ENCODE results near the gene ROGDI. TPM values are rescaled to one million over a fixed set of nuclear protein-coding genes. Genes with fewer than 3 reads are reported as not detected.

ROGDI gene
- total and polyA plus RNA-seq, 9 donors = 8.5 to 17.0 (median 14.7) TPM

- H3K27ac ChIP-seq (ENCODE audit: low read length) = no peak overlapping the region
- peak overlapping the region; percentile 64 for H3K4me3 ChIP-seq (ENCODE audit: low read length)
- WGBS (ENCODE audit: insufficient coverage) = 55% methylated on average over 7 of the region's 7 CpGs
- H3K36me3 ChIP-seq (ENCODE audit: control insufficient read depth, insufficient read depth, low read length) = peaks cover 10% of the 10 kb centered on the region
- no peaks in the 10 kb centered on the region for H3K9me3 ChIP-seq (replicated peaks; ENCODE audit: control insufficient read depth, low read depth, low read length)
- no peaks in the 10 kb centered on the region for H3K27me3 ChIP-seq (ENCODE audit: control insufficient read depth, insufficient read depth, low read length)
- H3K4me1 ChIP-seq (ENCODE audit: control insufficient read depth, insufficient read depth, low read length) = peaks cover 29% of the 10 kb centered on the region
- no peak for DNase-seq
Observed at GRCh38 chr16:4769306-4769638, 33.2 kb downstream of the ROGDI start.

GRCh38 chr16:4768549-4769305, 33.7 kb downstream of the ROGDI start:
- WGBS (ENCODE audit: insufficient coverage) = 3% methylated on average over 44 of the region's 48 CpGs
- Histone ChIP-seq H3K27ac (ENCODE audit: low read length) (peak overlapping the region; percentile 95), H3K4me1 (ENCODE audit: control insufficient read depth, insufficient read depth, low read length) (peaks cover 29% of the 10 kb centered on the region), H3K27me3 (ENCODE audit: control insufficient read depth, insufficient read depth, low read length) (no peaks in the 10 kb centered on the region), H3K9me3 (replicated peaks; ENCODE audit: control insufficient read depth, low read depth, low read length) (no peaks in the 10 kb centered on the region), H3K36me3 (ENCODE audit: control insufficient read depth, insufficient read depth, low read length) (peaks cover 16% of the 10 kb centered on the region), H3K4me3 (ENCODE audit: low read length) (peak overlapping the region; percentile 64)
- peak; percentile 99 for DNase-seq

GRCh38 chr16:4767872-4768548, 34.4 kb downstream of the ROGDI start:
- Histone ChIP-seq H3K4me3 (ENCODE audit: low read length) (peak overlapping the region; percentile 64), H3K36me3 (ENCODE audit: control insufficient read depth, insufficient read depth, low read length) (peaks cover 22% of the 10 kb centered on the region), H3K9me3 (replicated peaks; ENCODE audit: control insufficient read depth, low read depth, low read length) (no peaks in the 10 kb centered on the region), H3K4me1 (ENCODE audit: control insufficient read depth, insufficient read depth, low read length) (peaks cover 29% of the 10 kb centered on the region), H3K27ac (ENCODE audit: low read length) (peak overlapping the region; percentile 95), H3K27me3 (ENCODE audit: control insufficient read depth, insufficient read depth, low read length) (no peaks in the 10 kb centered on the region)
- 23% methylated on average over 1 of the region's 17 CpGs for WGBS (ENCODE audit: insufficient coverage)
- DNase-seq = no peak

- Histone ChIP-seq H3K27me3 (ENCODE audit: control insufficient read depth, insufficient read depth, low read length) (no peaks in the 10 kb centered on the region), H3K4me1 (ENCODE audit: control insufficient read depth, insufficient read depth, low read length) (peaks cover 29% of the 10 kb centered on the region), H3K9me3 (replicated peaks; ENCODE audit: control insufficient read depth, low read depth, low read length) (no peaks in the 10 kb centered on the region), H3K4me3 (ENCODE audit: low read length) (peak within 1 kb of the TSS; percentile 86), H3K27ac (ENCODE audit: low read length) (peak within 1 kb of the TSS; percentile 95), H3K36me3 (ENCODE audit: control insufficient read depth, insufficient read depth, low read length) (peaks cover 31% of the 10 kb centered on the region)
- 3% methylated on average over 66 of the region's 72 CpGs for WGBS (ENCODE audit: insufficient coverage)
- peak; percentile 99 for DNase-seq
Observed at GRCh38 chr16:4766875-4767628, 35.4 kb downstream of the ROGDI start, which contains the start of gene ZNF500. ZNF500 (minus strand) TSS chr16:4767162; CDS start chr16:4765978, 1,184 bp downstream.

GRCh38 chr16:4765511-4766474, 36.6 kb downstream of the ROGDI start:
- H3K4me1 ChIP-seq (ENCODE audit: control insufficient read depth, insufficient read depth, low read length) = peaks cover 29% of the 10 kb centered on the region
- WGBS (ENCODE audit: insufficient coverage) = 85% methylated on average over 21 of the region's 26 CpGs
- H3K4me3 ChIP-seq (ENCODE audit: low read length) = peak overlapping the region; percentile 86
- H3K27me3 ChIP-seq (ENCODE audit: control insufficient read depth, insufficient read depth, low read length) = no peaks in the 10 kb centered on the region
- H3K27ac ChIP-seq (ENCODE audit: low read length) = no peak overlapping the region
- H3K36me3 ChIP-seq (ENCODE audit: control insufficient read depth, insufficient read depth, low read length) = peaks cover 38% of the 10 kb centered on the region
- no peaks in the 10 kb centered on the region for H3K9me3 ChIP-seq (replicated peaks; ENCODE audit: control insufficient read depth, low read depth, low read length)
- no peak for DNase-seq

- Histone ChIP-seq H3K27ac (ENCODE audit: low read length) (no peak overlapping the region), H3K4me3 (ENCODE audit: low read length) (no peak overlapping the region), H3K36me3 (ENCODE audit: control insufficient read depth, insufficient read depth, low read length) (peaks cover 57% of the 10 kb centered on the region), H3K27me3 (ENCODE audit: control insufficient read depth, insufficient read depth, low read length) (no peaks in the 10 kb centered on the region), H3K4me1 (ENCODE audit: control insufficient read depth, insufficient read depth, low read length) (peaks cover 23% of the 10 kb centered on the region), H3K9me3 (replicated peaks; ENCODE audit: control insufficient read depth, low read depth, low read length) (no peaks in the 10 kb centered on the region)
- no peak for DNase-seq
- WGBS (ENCODE audit: insufficient coverage) = 97% methylated on average over 6 of the region's 7 CpGs
Observed at GRCh38 chr16:4763791-4764190, 38.6 kb downstream of the ROGDI start.

GRCh38 chr16:4762205-4762604, 40.2 kb downstream of the ROGDI start:
- DNase-seq = no peak
- Histone ChIP-seq H3K4me3 (ENCODE audit: low read length) (no peak overlapping the region), H3K9me3 (replicated peaks; ENCODE audit: control insufficient read depth, low read depth, low read length) (no peaks in the 10 kb centered on the region), H3K36me3 (ENCODE audit: control insufficient read depth, insufficient read depth, low read length) (peaks cover 66% of the 10 kb centered on the region), H3K4me1 (ENCODE audit: control insufficient read depth, insufficient read depth, low read length) (peaks cover 12% of the 10 kb centered on the region), H3K27me3 (ENCODE audit: control insufficient read depth, insufficient read depth, low read length) (no peaks in the 10 kb centered on the region), H3K27ac (ENCODE audit: low read length) (no peak overlapping the region)
- 98% methylated on average over 6 of the region's 9 CpGs for WGBS (ENCODE audit: insufficient coverage)

- Histone ChIP-seq H3K27me3 (ENCODE audit: control insufficient read depth, insufficient read depth, low read length) (no peaks in the 10 kb centered on the region), H3K27ac (ENCODE audit: low read length) (no peak overlapping the region), H3K4me3 (ENCODE audit: low read length) (no peak overlapping the region), H3K9me3 (replicated peaks; ENCODE audit: control insufficient read depth, low read depth, low read length) (no peaks in the 10 kb centered on the region), H3K4me1 (ENCODE audit: control insufficient read depth, insufficient read depth, low read length) (peaks cover 1% of the 10 kb centered on the region), H3K36me3 (ENCODE audit: control insufficient read depth, insufficient read depth, low read length) (peaks cover 79% of the 10 kb centered on the region)
- WGBS (ENCODE audit: insufficient coverage) = 90% methylated on average over 23 of the region's 23 CpGs
- no peak for DNase-seq
Observed at GRCh38 chr16:4760221-4760910, 42.1 kb downstream of the ROGDI start.

GRCh38 chr16:4755687-4756086, 46.7 kb downstream of the ROGDI start:
- Histone ChIP-seq H3K9me3 (replicated peaks; ENCODE audit: control insufficient read depth, low read depth, low read length) (no peaks in the 10 kb centered on the region), H3K27me3 (ENCODE audit: control insufficient read depth, insufficient read depth, low read length) (no peaks in the 10 kb centered on the region), H3K27ac (ENCODE audit: low read length) (no peak overlapping the region), H3K36me3 (ENCODE audit: control insufficient read depth, insufficient read depth, low read length) (peaks cover 85% of the 10 kb centered on the region), H3K4me3 (ENCODE audit: low read length) (no peak overlapping the region), H3K4me1 (ENCODE audit: control insufficient read depth, insufficient read depth, low read length) (no peaks in the 10 kb centered on the region)
- DNase-seq = no peak
- WGBS (ENCODE audit: insufficient coverage) = 95% methylated on average over 3 of the region's 6 CpGs
